Breast epithelium (tissue), 4 donors: ENCODE results near the gene POLD1. TPM values are rescaled to one million over a fixed set of nuclear protein-coding genes. Genes with fewer than 3 reads are reported as not detected.
A peak's percentile ranks its signal among the peaks of the same experiment; 100 is the strongest.

ENCODE experiments used
- DNase-seq, 2 donors: peaks; one replicate each; pipeline ENCODE4 v3.0.0-alpha.2; 2019; ENCODE audit warnings: low spot score in 2 of 2
- H3K27ac ChIP-seq, 2 donors: fragments of 200-600 bp; sonication (generic) in 1 of 2; one replicate each; pipeline ENCODE4 v1.5.1; 2016 to 2019; ENCODE audit warnings: mild to moderate bottlenecking in 1 of 2
- H3K27me3 ChIP-seq, 2 donors: fragments of 200-600 bp; sonication (generic) in 1 of 2; one replicate each; pipeline versions ENCODE4 v1.5.1 to v1.6.0; 2017 to 2019; ENCODE audit warnings: control low read depth in 1 of 2, mild to moderate bottlenecking in 1 of 2
- H3K36me3 ChIP-seq: fragments of 200-600 bp; one replicate; pipeline ENCODE4 v1.5.1; 2019
- H3K4me1 ChIP-seq, 2 donors: fragments of 200-600 bp; sonication (generic); one replicate each; pipeline ENCODE4 v1.5.1; 2016 to 2019; ENCODE audit warnings: control low read depth in 1 of 2
- H3K4me3 ChIP-seq, 3 donors: fragments of 200-600 bp; sonication (generic); 1 replicate in 2 of 3; 2 replicates in 1 of 3; pipeline ENCODE4 v1.5.1; 2016 to 2019; ENCODE audit warnings: mild to moderate bottlenecking in 3 of 3, moderate library complexity in 2 of 3
- H3K9me3 ChIP-seq, 2 donors: fragments of 200-600 bp; sonication (generic) in 1 of 2; one replicate each; pipeline ENCODE4 v1.5.1; 2016 to 2019; ENCODE audit warnings: control low read depth in 1 of 2
- CTCF ChIP-seq, 3 donors: fragments of 450-650 bp; IDR thresholded peaks; one replicate each; pipeline ENCODE4 v1.5.1; 2016 to 2017; ENCODE audit warnings: antibody characterized with exemption in 3 of 3, mild to moderate bottlenecking in 3 of 3, moderate library complexity in 3 of 3
- POLR2A ChIP-seq: fragments of 450-650 bp; IDR thresholded peaks from one replicate; pipeline ENCODE4 v1.6.1; 2016; ENCODE audit warnings: antibody characterized with exemption, mild to moderate bottlenecking, moderate library complexity
- POLR2AphosphoS5 ChIP-seq, 3 donors: sonication (generic); formaldehyde crosslinking; IDR thresholded peaks; one replicate each; pipeline ENCODE4 v1.6.1; 2017; ENCODE audit warnings: antibody characterized with exemption in 3 of 3
- intact Hi-C: fragments of 100-400 bp; cut with DNase I; formaldehyde crosslinking; loops from one replicate; pipeline ENCODE4 v1.15.1; 2023; ENCODE audit warnings: low total_unique reads
- total RNA-seq, 3 donors: library from RNA; depleted of rRNA; stranded (reverse); fragments of >200 nt; gene quantifications; one replicate each; pipeline ENCODE4 v1.1.0, GENCODE V29; 2016

Gene POLD1
- total RNA-seq, 3 donors from 2014 or later: 13.8 to 17.3 (median 16.0) TPM

- no peak overlapping the region for H3K4me3 ChIP-seq
- H3K9me3 ChIP-seq: no peaks in the 10 kb centered on the region
- peaks cover 3 to 38% of the 10 kb centered on the region in 2 donors for H3K27me3 ChIP-seq
- no peaks in the 10 kb centered on the region for H3K36me3 ChIP-seq
- no peak for TF ChIP-seq POLR2A
- TF ChIP-seq POLR2AphosphoS5 (IDR thresholded peaks at IDR 0.05): no peak
- TF ChIP-seq CTCF (IDR thresholded peaks at IDR 0.05): no peak
- H3K4me1 ChIP-seq: no peaks in the 10 kb centered on the region
- no peak for DNase-seq
- H3K27ac ChIP-seq: no peak overlapping the region
- intact Hi-C loops: loop anchor here (10.0 kb wide), 1 partner anchor 104 kb away; no protein-coding TSS in a partner anchor
Observed at GRCh38 chr19:50459067-50459456, 74.9 kb downstream of the POLD1 start.

GRCh38 chr19:50459638-50460037 is 75.5 kb downstream of the POLD1 start:
- H3K9me3 ChIP-seq: no peaks in the 10 kb centered on the region
- H3K4me1 ChIP-seq: no peaks in the 10 kb centered on the region
- intact Hi-C loops: loop anchor here (10.0 kb wide), 1 partner anchor 105 kb away; no protein-coding TSS in a partner anchor
- H3K27me3 ChIP-seq: peaks cover 3 to 38% of the 10 kb centered on the region in 2 donors
- no peak overlapping the region for H3K27ac ChIP-seq
- no peak for TF ChIP-seq POLR2AphosphoS5 (IDR thresholded peaks at IDR 0.05)
- no peak for TF ChIP-seq POLR2A
- no peak for TF ChIP-seq CTCF (IDR thresholded peaks at IDR 0.05)
- H3K36me3 ChIP-seq: no peaks in the 10 kb centered on the region
- no peak for DNase-seq
- no peak overlapping the region for H3K4me3 ChIP-seq

GRCh38 chr19:50460161-50460765 is 76.1 kb downstream of the POLD1 start:
- TF ChIP-seq CTCF (IDR thresholded peaks at IDR 0.05) (no peak), POLR2A (no peak), POLR2AphosphoS5 (IDR thresholded peaks at IDR 0.05) (no peak)
- H3K4me1 ChIP-seq: no peaks in the 10 kb centered on the region
- no peak overlapping the region for H3K27ac ChIP-seq
- H3K4me3 ChIP-seq: no peak overlapping the region
- peaks cover 3 to 41% of the 10 kb centered on the region in 2 donors for H3K27me3 ChIP-seq
- intact Hi-C loops: no loop called here
- no peak for DNase-seq
- H3K9me3 ChIP-seq: no peaks in the 10 kb centered on the region
- no peaks in the 10 kb centered on the region for H3K36me3 ChIP-seq

GRCh38 chr19:50461066-50461875 is 77.1 kb downstream of the POLD1 start:
- H3K4me1 ChIP-seq: no peaks in the 10 kb centered on the region
- intact Hi-C loops: no loop called here
- H3K36me3 ChIP-seq: no peaks in the 10 kb centered on the region
- DNase-seq: peak; percentile 40 to 65
- H3K27ac ChIP-seq: no peak overlapping the region
- no peaks in the 10 kb centered on the region for H3K9me3 ChIP-seq
- no peak for TF ChIP-seq POLR2AphosphoS5 (IDR thresholded peaks at IDR 0.05)
- peak; percentile 75 to 83 (median 82) for TF ChIP-seq CTCF (IDR thresholded peaks at IDR 0.05)
- TF ChIP-seq POLR2A: no peak
- H3K4me3 ChIP-seq: no peak overlapping the region
- peaks cover 3 to 42% of the 10 kb centered on the region in 2 donors for H3K27me3 ChIP-seq

GRCh38 chr19:50462970-50463369 is 78.8 kb downstream of the POLD1 start:
- intact Hi-C loops: no loop called here

More at GRCh38 chr19:50462970-50463369, 78.8 kb downstream of the POLD1 start:
- Histone ChIP-seq H3K36me3 (no peaks in the 10 kb centered on the region), H3K27me3 (peaks cover 0 to 28% of the 10 kb centered on the region in 2 donors), H3K4me3 (no peak overlapping the region), H3K4me1 (no peaks in the 10 kb centered on the region), H3K9me3 (no peaks in the 10 kb centered on the region), H3K27ac (no peak overlapping the region)
- no peak for DNase-seq
- TF ChIP-seq POLR2AphosphoS5 (IDR thresholded peaks at IDR 0.05): no peak
- TF ChIP-seq CTCF (IDR thresholded peaks at IDR 0.05): no peak
- TF ChIP-seq POLR2A: no peak
